HG03060 (cell line): ENCODE data around the gene ZFPM1.

Experiments
- ATAC-seq: cut with Tn5 transposase; IDR thresholded peaks from one replicate; pipeline ENCODE4 v1.9.1; 2021; ENCODE audit warnings: low read depth, moderate number of reproducible peaks; ENCODE audit not compliant: unreplicated experiment

The ZFPM1 gene

DNA sequence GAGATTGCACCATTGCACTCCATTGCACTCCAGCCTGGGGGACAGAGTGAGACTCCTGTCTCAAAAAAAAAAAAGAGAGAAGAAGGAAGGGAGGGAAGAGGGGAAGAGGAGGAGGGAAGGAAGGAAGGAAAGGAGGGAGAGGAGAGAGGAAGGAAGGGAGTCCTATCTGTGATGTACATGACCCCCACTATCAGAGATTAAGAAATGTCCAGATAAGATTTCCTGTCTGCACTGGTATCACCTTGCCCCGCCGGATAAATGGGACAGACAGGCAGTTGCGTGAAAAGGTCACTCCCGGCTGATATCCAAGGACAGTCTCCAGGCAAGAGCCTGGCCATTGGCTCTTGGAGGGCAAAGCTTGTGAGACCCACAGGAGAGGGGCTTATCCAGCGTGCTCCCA is 5.2 kb upstream of the ZFPM1 start:
- no peak for ATAC-seq

DNA sequence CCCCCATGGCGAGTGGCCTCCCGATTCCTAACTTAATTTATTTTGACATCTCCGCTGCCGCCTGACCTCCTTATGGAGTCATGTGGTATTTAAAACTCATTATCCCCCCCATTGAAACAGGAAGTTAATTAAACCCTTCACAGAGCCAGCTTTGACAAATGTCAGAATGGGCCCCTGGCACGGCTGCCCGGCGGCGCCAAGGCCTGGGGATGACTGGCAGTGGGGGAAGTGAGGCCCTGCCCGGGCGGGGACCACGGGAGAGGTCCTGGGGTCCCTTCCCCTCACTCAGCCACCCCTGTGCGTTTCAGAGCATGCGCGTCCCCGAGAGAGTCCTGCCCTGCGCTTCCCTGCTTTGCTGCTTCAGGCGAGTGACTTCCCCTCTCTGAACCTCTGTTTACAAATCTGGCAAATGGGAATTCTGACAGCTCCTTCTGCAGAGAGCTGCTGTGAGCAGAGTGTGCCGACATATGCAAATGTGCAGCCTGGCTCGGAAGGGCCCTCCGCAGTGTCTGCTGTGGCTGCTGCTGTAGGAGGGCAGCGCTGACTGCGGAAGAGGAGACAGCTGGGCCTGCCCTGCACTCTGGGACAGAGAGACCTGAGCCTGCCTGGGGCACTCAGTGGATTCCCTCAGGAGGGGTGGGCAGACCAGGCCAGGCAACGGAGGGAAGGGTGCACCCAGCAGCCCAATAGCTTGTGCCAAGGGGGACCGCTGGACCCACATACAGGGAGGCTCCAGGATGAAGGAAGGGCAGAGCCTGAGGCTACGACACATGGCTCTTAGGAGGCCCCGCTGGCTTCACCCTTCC is 4.4 kb upstream of the ZFPM1 start:
- no peak for ATAC-seq

- ATAC-seq: no peak
These were observed 3.9 kb upstream of the ZFPM1 start for GRCh38 chr16:88449267-88449561.

DNA sequence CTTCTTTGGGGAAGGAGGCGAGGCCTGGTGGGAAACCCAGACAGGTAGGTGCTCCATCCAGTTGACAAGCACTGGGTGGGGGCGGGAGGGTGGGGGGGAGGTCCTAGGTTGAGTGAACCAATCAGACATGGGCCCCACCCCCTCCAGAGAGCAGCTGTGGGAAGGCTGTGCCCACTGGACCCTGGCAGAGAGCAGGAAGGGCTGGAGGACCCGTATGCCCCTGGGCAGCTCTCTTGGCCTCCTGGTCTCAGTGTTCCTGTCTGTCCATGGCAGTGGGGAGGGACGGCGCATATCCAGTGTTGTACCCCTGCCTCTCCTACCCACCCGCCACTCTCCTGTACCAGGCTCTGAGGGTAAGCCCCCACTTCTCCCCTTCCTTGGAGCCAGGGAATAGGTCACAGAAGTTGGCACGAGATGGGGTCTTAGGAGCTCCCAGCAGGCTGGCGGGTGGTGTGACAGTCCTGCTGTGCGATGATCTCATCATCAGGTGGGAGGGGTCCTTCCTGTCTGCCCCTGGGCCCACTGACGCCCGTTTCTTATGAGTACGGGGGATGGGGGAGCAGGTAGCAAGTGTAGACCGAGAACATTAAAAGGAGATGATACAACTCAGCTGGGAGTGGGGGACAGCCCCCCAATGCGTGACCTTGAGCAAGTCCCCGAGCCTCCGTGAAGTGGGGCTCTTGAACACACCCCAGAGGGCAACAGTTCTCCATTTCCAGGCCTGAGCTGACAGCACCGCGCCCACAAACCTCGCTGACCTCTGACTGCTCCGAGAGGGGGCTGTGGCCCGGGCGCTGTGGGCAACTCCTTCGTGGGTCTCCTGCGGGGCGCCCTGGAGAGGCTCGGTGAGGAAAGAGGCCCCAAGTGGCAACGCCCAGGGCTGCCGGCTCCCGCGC is 1.2 kb upstream of the ZFPM1 start:
- ATAC-seq: no peak

DNA sequence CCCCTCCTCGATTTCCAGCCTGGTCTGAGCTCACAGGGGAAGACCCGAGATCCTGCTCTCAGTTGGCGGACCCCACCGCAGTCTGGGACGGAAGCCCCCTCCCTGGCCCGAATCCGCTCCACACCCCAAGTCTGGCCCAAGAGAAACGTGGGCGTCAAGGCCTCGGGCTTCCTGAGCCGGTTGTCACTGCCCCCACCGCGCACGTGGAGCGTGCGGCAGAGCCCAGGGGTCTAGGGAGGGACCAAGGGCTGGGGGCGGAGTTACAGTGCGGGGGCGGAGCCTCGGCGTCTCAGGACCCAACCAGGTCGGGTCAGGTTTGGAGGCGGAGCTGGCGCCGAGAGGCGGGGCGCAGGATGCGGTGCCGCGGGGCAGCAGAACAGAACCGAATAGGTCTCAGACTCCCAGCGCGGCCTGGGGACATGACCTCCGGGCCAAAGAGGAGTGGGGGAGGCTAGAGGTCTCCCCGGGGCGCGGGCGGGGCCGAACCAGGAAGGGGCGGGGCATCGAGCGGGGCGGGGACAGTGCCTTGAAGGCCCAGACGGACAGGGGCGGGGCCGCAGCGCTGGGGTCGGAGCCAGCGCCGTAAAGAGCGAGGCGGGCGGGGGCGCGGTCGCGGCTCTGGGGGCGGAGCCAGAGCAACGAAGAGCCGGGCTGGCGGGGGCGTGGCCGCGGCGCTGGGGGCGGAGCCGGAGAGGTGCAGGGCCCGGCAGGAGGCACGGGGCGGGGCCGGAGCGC is 431 bp upstream of the ZFPM1 start:
- ATAC-seq: peak; percentile 20

- no peak for ATAC-seq
These were observed 787 bp downstream of the ZFPM1 start for GRCh38 chr16:88453611-88454522.

DNA sequence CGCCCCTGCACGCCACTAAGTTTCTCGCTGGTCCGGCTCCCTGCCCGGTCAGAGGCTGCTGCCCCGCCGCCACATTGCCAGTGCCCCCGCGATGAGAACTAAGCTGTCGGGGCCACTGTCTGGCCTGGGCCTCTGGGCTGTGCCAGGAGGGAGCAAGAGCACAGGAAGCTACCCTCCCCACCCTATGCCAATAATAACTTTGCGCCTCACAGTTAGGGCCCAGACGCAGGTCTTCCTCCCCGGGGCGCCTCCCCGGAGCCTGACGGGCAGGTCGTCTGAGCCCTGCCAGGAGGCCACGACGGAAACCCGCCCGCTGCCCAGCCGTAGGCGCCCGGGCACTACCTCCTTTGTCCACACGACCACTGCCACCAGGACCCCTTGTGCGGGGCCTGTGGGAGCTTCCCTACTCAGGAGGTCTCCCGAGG is 1.5 kb downstream of the ZFPM1 start:
- ATAC-seq: no peak

GRCh38 chr16:88455610-88456355 is 2.7 kb downstream of the ZFPM1 start:
- ATAC-seq: peak; percentile 34

DNA sequence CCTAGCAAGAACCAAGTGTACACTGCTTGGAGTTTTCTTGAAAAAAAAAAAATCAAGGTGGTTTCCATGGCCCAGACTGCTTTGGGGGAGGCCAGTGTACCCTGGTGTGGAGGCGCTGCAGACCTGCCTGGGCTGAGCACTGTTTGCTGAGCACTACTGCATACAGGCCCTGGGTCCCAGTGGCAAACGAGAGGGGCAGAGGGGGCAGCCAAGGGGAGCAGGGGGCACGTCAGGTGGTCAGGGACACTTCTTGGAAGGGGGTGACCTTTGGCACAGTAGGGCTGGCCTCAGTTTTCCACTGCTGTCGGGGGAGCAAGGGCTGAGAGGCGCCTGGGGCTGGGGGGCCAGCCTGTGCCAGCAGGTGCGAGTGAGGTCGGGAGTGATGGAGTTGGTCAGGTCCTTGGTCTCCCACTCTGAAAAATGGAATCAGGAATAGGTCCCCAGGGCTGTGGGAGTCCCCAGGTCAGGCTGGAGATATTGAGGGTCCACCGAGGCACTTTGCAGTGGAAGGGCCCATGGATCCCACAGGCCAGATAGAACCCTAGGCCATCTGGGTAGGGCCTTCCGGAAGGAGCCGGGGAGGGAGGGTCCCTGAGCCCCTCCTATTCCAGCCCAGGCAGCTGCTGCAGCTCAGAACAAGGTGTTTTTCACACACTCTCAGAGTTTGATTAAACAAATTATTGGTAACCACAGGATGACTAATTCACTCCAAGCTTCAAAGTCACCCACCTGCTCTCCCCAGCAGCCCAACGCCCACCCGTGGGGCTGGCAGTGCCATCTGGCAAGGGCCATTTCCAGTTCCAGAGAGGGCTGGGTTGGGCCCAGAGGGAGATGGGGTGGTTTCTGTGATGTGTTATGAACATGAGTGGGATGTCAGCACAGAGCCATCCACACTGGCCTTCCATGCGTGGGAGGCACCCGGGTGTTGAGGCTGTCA is 3.5 kb downstream of the ZFPM1 start:
- no peak for ATAC-seq

DNA sequence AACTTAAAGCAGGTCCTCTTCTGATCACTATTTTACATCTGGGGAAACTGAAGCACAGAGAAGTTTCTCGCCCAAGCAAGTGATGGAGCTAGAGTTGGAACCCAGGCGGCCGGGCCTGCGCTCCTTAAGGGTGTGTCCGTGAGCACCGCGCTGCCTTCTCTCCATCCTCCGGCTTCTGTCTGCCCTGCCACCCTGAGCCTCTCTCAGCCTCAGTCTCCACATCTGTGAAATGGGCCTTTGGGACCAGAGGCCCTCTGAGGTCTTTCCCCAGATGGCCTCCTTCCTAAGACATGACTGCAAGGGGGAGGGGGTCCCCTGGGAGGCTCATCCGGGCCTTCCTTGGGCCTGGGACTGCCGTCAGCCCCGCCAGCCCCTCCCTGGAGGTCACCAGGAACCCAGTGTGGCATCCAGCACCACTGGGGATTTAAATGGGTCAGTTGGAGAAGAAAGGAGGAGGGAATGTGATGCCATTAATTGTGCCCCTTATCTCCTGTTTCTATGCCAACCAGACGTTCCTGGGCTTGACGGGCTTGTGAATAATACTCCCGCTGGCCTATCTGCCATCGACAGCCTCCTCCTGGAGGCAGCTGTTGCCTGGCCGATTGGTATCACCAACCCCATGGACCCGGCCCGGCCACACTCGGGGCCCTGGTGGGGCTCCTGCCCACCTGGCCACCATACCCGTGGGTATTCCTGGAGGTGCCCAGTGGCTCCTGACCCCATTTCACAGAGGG is 5.1 kb downstream of the ZFPM1 start:
- no peak for ATAC-seq

DNA sequence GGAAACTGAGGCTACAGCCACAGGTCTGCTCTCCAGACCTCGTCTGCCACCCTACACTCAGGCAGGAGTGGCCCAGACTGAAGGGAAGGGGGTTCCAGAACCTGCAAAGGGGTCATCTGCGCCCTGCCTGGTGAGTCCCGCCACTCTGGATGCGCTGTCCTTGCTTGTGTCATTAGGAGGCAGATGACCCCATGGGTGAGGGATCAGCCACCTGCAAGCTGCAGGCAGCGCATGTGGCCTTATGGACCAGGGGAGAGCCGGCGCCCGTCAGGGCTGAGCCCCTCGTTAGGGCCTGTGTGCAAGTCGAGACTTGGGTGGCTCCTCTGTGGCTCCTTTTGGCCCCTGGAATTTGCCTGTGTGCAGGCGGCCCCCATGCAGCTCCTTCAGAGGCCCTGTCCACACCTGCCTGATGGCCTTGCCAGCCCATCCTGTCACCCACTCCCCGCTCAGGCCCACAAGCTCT is 5.7 kb downstream of the ZFPM1 start:
- ATAC-seq: no peak

GRCh38 chr16:88459366-88460073 is 6.4 kb downstream of the ZFPM1 start:
- ATAC-seq: no peak

GRCh38 chr16:88460496-88461330 is 7.6 kb downstream of the ZFPM1 start:
- ATAC-seq: no peak

- no peak for ATAC-seq
These were observed 8.5 kb downstream of the ZFPM1 start for GRCh38 chr16:88461331-88462269.

DNA sequence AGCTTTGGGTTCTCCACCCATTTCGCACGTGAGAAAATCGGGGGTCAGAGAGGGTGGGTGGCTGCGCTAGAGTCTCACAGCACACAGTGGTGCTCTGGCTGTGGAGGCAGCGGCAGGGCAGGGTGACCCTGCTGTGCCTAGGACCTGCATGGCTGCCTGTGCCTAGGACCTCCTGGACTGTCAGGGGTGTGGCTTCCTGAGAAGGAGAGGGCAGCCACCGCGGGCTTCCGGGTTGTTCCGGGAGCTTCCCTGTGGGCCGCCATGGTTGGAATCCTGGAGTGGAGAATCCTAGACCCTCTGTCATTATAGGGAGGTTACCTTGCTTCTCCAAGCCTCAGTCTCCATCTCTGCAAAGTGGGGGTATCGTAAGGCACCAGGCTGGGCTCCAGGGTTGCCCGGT is 9.3 kb downstream of the ZFPM1 start:
- ATAC-seq: no peak
